WI38 (cell line): ENCODE results near the gene MEGF10.

Source experiments
- H3K4me3 ChIP-seq: 2 replicates; pipeline ENCODE4 v1.5.1; 2011; ENCODE audit warnings: low read depth, mild to moderate bottlenecking, control low read depth, low read length
- CTCF ChIP-seq: IDR thresholded peaks from 2 replicates; pipeline ENCODE4 v1.5.1; 2012; ENCODE audit warnings: low read depth, mild to moderate bottlenecking, control low read depth, low read length

MEGF10 gene

DNA sequence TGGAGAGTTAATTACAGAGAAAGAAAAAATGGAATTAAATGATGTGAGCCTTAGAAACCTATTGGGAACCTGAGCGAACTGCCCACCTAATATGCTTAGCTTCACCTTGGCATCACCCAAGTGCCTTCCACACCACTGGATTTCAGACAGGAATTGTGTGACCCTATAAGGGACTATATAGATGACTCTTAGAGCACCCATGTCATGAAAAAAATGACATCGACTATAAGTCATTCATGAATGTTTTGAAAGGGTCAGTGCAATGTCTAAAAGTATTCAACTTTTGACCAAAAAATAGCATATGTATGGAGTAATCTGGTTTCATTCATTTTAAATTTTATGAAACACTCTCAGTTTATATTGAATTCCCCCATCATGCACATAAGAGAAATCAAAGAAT lies 145.2 kb downstream of the MEGF10 start:
- no peak overlapping the region for H3K4me3 ChIP-seq
- no peak for TF ChIP-seq CTCF

- TF ChIP-seq CTCF = no peak
- no peak overlapping the region for H3K4me3 ChIP-seq
Measured at GRCh38 chr5:127439644-127440043, 149.0 kb downstream of the MEGF10 start.

DNA sequence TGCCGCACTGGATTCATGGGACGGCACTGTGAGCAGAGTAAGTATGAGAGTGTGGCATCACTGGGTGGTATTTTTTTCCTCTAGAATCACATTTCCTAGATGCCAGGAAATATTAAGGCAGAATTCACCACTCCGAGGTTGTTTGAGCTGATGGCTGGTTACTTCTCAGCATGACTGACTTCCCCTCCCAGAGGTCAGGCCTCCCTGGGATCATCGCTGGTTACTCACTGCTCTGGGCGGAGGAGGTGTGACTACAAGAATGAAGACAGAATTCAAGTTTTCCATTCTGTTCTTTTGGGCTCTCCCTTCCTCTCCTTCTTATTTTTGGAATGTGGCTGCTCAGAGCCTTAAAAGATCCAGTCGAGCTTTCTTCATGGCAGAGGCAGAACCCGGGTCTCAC lies 150.2 kb downstream of the MEGF10 start:
- TF ChIP-seq CTCF = no peak
- H3K4me3 ChIP-seq = no peak overlapping the region

DNA sequence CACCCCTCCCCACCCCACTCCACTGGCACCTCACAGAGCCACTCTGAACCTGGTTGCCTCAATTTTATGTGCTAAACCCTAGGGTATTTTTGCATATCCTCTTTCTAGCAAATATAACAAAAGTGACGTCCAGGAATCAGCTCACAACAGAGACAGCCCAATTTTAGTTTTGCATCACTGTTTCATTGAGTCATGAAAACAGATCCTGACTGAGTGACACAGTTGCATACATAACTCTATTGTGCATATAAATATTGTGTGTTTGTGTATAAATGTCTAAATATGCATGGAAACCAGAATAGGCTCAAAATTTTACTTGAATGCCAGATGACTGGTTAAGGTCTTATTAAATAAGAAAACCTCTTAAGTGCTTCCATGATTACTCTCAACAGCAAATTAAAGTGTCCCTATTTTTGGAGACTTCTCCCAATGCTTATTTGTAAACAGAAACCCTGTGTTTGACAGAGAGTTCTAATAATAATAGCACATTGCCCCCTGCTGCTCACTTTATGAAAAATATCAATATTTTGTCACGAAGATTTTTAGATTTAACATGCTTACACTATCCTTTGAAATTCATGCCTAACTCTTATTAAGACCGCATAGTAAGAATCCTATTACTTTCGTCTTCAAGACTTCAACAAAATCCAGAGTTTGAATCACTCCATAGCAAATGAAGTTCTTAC lies 151.3 kb downstream of the MEGF10 start:
- no peak for TF ChIP-seq CTCF
- H3K4me3 ChIP-seq = no peak overlapping the region

DNA sequence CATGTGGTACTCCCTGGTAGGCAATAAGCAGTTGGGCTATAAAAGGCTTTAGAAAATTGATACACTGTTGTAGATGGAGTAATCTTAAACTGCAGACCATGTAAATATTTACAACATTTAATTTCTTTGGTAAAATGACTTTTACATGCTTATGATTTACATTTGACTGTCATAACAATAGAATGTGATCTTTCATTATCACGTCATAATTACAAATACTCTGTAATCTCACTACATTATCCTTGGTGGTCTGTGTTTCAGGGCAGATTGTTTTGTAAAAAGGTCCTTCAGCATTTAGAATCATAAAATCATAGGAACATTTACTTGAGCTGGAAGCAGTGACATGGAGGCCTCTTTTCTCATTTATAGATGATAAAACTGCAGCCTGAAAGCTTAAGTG lies 153.6 kb downstream of the MEGF10 start:
- TF ChIP-seq CTCF = no peak
- H3K4me3 ChIP-seq = no peak overlapping the region

GRCh38 chr5:127445328-127445727 lies 154.7 kb downstream of the MEGF10 start:
- no peak for TF ChIP-seq CTCF

DNA sequence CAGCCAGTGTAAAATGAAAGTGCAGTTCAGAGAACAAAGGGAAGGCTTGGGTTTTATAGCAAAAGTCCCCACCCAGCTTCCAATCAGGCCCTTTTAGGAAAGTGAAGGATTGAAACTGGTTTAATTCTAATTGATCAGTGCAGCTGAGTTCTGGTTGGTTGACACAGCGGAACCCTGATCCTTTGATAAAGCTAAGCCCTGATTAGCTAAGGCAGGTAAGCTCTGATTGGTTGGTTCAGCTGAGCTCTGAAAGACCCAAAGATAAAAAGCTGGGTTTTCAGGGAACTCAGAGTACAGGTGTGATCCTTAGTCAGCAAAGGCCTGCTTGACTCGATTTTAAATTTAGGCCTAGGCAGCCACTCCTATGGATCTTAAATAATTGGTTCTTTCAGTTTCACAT lies 156.0 kb downstream of the MEGF10 start:
- TF ChIP-seq CTCF = no peak

More at GRCh38 chr5:127445328-127445727, 154.7 kb downstream of the MEGF10 start:
- no peak overlapping the region for H3K4me3 ChIP-seq

More for the DNA sequence above, 156.0 kb downstream of the MEGF10 start:
- H3K4me3 ChIP-seq = no peak overlapping the region
